Vagina (tissue), 2 donors: Measurements from ENCODE around the gene ADGRE1.

Source experiments
- CTCF ChIP-seq, 3 experiments: fragments of 450-650 bp in 2 of 3; fragments of 200-600 bp in 1 of 3; sonication (generic) in 1 of 3; IDR thresholded peaks; one replicate each; pipeline ENCODE4 v1.5.1; 2017 to 2019; ENCODE audit warnings: antibody characterized with exemption in 3 of 3, mild to moderate bottlenecking in 2 of 3, moderate library complexity in 2 of 3
- POLR2A ChIP-seq, 2 donors: fragments of 450-650 bp; IDR thresholded peaks; one replicate each; pipeline ENCODE4 v1.6.1; 2017; ENCODE audit warnings: antibody characterized with exemption in 2 of 2, mild to moderate bottlenecking in 2 of 2, moderate library complexity in 2 of 2

GRCh38 chr19:6854758-6855157 lies 32.6 kb upstream of the ADGRE1 start:
- TF ChIP-seq CTCF (IDR thresholded peaks at IDR 0.05) (no peak), POLR2A (IDR thresholded peaks at IDR 0.05) (no peak)
